NCI-H1694 (cell line): ENCODE data around the gene NMUR1.
A peak's percentile ranks its signal among the peaks of the same experiment; 100 is the strongest.
"Not testable (repeated sequence)": the region's sequence is repeated elsewhere in the genome, so short reads cannot be mapped to it uniquely, and the experiment has no call there.

ENCODE experiments used
- DNase-seq: peaks from one replicate; lab custom pipeline; 2025; lab: John Stamatoyannopoulos, UW

NMUR1 gene

GRCh38 chr2:231530099-231531011, at the start of gene NMUR1:
Gene NMUR1 (minus strand): TSS chr2:231530445. CDS start chr2:231530361, 84 bp downstream.
- no peak for DNase-seq

GRCh38 chr2:231579560-231579959, 49.3 kb upstream of the NMUR1 start:
- DNase-seq, result no peak

- DNase-seq, result not testable (repeated sequence)
Observed at GRCh38 chr2:231578655-231579054, 48.4 kb upstream of the NMUR1 start.

- no peak for DNase-seq
Observed at GRCh38 chr2:231576465-231576864, 46.2 kb upstream of the NMUR1 start.

- no peak for DNase-seq
Observed at GRCh38 chr2:231575612-231576256, 45.5 kb upstream of the NMUR1 start.

- no peak for DNase-seq
Observed at GRCh38 chr2:231573698-231574421, 43.6 kb upstream of the NMUR1 start.

- DNase-seq, result no peak
Observed at GRCh38 chr2:231573096-231573495, 42.9 kb upstream of the NMUR1 start.

GRCh38 chr2:231571661-231572191, 41.5 kb upstream of the NMUR1 start:
- DNase-seq, result no peak

- DNase-seq, result not testable (repeated sequence)
Observed at GRCh38 chr2:231570915-231571314, 40.7 kb upstream of the NMUR1 start.

GRCh38 chr2:231568785-231569435, 38.7 kb upstream of the NMUR1 start:
- DNase-seq, result no peak

- DNase-seq, result no peak
Observed at GRCh38 chr2:231568098-231568784, 38.0 kb upstream of the NMUR1 start.

- no peak for DNase-seq
Observed at GRCh38 chr2:231567159-231567558, 36.9 kb upstream of the NMUR1 start.

- DNase-seq, result no peak
Observed at GRCh38 chr2:231565887-231566594, 35.8 kb upstream of the NMUR1 start.

GRCh38 chr2:231563378-231563961, 33.2 kb upstream of the NMUR1 start:
- DNase-seq, result peak; percentile 47

GRCh38 chr2:231557571-231558217, 27.4 kb upstream of the NMUR1 start:
- peak; percentile 51 for DNase-seq

- no peak for DNase-seq
Observed at GRCh38 chr2:231556981-231557380, 26.7 kb upstream of the NMUR1 start.

GRCh38 chr2:231556496-231556895, 26.3 kb upstream of the NMUR1 start:
- not testable (repeated sequence) for DNase-seq

- no peak for DNase-seq
Observed at GRCh38 chr2:231554748-231555545, 24.7 kb upstream of the NMUR1 start.

- DNase-seq, result no peak
Observed at GRCh38 chr2:231554327-231554726, 24.1 kb upstream of the NMUR1 start.
